Activated CD4-positive, alpha-beta T cell treated with anti-CD3 and anti-CD28 coated beads, Interleukin-2, amount 10 ng/mL, durations not matched to agents 24 days and 14 days (primary cell): ENCODE data around the gene CDKAL1. TPM values are rescaled to one million over a fixed set of nuclear protein-coding genes. Genes with fewer than 3 reads are reported as not detected.

ENCODE experiments used
- DNase-seq: peaks from one replicate; pipeline ENCODE4 v3.0.0; 2022
- H3K27ac Mint-ChIP-seq: one replicate; pipeline ENCODE4 v1.8.0; 2022; ENCODE audit warnings: mild to moderate bottlenecking, mixed read lengths
- H3K27me3 Mint-ChIP-seq: one replicate; pipeline ENCODE4 v1.8.0; 2022; ENCODE audit warnings: mixed read lengths
- H3K36me3 Mint-ChIP-seq: one replicate; pipeline ENCODE4 v1.8.0; 2022; ENCODE audit warnings: low read depth, mild to moderate bottlenecking, mixed read lengths
- H3K4me1 Mint-ChIP-seq: one replicate; pipeline ENCODE4 v1.8.0; 2021; ENCODE audit warnings: mixed read lengths
- H3K4me3 Mint-ChIP-seq: one replicate; pipeline ENCODE4 v1.8.0; 2022; ENCODE audit warnings: mild to moderate bottlenecking, moderate library complexity, mixed read lengths
- H3K9me3 Mint-ChIP-seq: one replicate; pipeline ENCODE4 v1.8.0; 2021; ENCODE audit warnings: mixed read lengths
- intact Hi-C: fragments of 100-400 bp; cut with micrococcal nuclease; formaldehyde crosslinking; loops from one replicate; pipeline ENCODE4 v1.15.1; 2023
- total RNA-seq: library from RNA; stranded (reverse); gene quantifications from 2 replicates; pipeline ENCODE4 v1.2.3, GENCODE V29; 2022

The CDKAL1 gene
- total RNA-seq, 1 donor from 2014 or later: 29.1 TPM

DNA sequence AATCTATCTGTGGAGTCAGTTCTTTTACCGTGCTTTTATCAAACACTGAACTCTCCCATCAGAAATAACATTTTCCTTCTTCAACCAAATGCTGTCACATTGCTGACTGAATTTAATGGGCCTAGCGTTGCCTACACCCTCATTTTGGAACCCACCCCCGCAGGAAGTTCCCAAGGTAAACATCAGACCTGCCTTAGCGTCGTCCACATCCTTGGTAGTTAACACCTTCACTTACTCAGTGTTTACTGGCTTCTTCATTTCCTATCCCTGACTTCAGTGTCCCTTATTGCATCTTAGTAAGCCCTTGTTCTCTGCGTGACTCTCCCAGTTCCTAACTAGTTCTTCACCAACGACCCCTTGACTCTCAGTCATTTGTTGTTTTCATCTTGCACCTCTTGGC, 567.9 kb downstream of the CDKAL1 start:
- no peak overlapping the region for H3K27ac Mint-ChIP-seq
- DNase-seq: no peak
- no peaks in the 10 kb centered on the region for H3K27me3 Mint-ChIP-seq

DNA sequence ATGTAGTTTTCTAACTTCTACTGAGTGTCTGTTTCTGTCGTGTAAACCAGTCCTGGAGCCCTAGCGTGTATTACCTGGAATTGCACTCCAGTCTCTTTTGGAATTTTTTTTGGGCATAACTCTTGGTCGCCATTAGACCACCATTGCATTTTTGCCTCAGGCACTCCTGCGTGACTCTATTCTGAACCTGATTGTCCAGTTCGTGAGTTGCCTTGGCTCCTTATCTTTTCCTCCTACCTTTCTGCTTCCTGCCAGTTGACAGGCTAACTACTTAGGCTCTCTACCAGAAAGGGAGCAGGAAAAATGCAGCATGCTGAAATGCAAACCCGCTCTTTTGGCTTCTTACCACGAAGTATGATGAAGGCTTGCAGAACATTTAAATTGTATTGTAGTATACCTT, 568.4 kb downstream of the CDKAL1 start:
- peaks cover 7% of the 10 kb centered on the region for H3K36me3 Mint-ChIP-seq
- no peaks in the 10 kb centered on the region for H3K9me3 Mint-ChIP-seq
- H3K4me1 Mint-ChIP-seq: peaks cover 11% of the 10 kb centered on the region
- H3K27ac Mint-ChIP-seq: no peak overlapping the region
- intact Hi-C loops: no loop called here
- no peak overlapping the region for H3K4me3 Mint-ChIP-seq
- no peaks in the 10 kb centered on the region for H3K27me3 Mint-ChIP-seq
- DNase-seq: no peak

More for the DNA sequence above, 567.9 kb downstream of the CDKAL1 start:
- Mint-ChIP-seq H3K4me3 (no peak overlapping the region), H3K4me1 (peaks cover 11% of the 10 kb centered on the region), H3K9me3 (no peaks in the 10 kb centered on the region), H3K36me3 (peaks cover 7% of the 10 kb centered on the region)
- intact Hi-C loops: no loop called here

GRCh38 chr6:21103626-21104224, 569.5 kb downstream of the CDKAL1 start:
- H3K4me1 Mint-ChIP-seq: peaks cover 9% of the 10 kb centered on the region
- intact Hi-C loops: no loop called here

GRCh38 chr6:21104288-21104687, 570.0 kb downstream of the CDKAL1 start:
- DNase-seq: no peak
- intact Hi-C loops: no loop called here
- H3K4me3 Mint-ChIP-seq: no peak overlapping the region
- H3K9me3 Mint-ChIP-seq: no peaks in the 10 kb centered on the region
- H3K4me1 Mint-ChIP-seq: peaks cover 9% of the 10 kb centered on the region
- H3K27me3 Mint-ChIP-seq: no peaks in the 10 kb centered on the region
- H3K27ac Mint-ChIP-seq: no peak overlapping the region
- peaks cover 4% of the 10 kb centered on the region for H3K36me3 Mint-ChIP-seq

More at GRCh38 chr6:21103626-21104224, 569.5 kb downstream of the CDKAL1 start:
- H3K36me3 Mint-ChIP-seq: peaks cover 4% of the 10 kb centered on the region
- H3K9me3 Mint-ChIP-seq: no peaks in the 10 kb centered on the region
- H3K4me3 Mint-ChIP-seq: no peak overlapping the region
- no peak for DNase-seq
- no peaks in the 10 kb centered on the region for H3K27me3 Mint-ChIP-seq
- H3K27ac Mint-ChIP-seq: no peak overlapping the region

GRCh38 chr6:21107796-21108195, 573.5 kb downstream of the CDKAL1 start:
- no peak overlapping the region for H3K4me3 Mint-ChIP-seq
- DNase-seq: no peak
- no peaks in the 10 kb centered on the region for H3K27me3 Mint-ChIP-seq
- H3K4me1 Mint-ChIP-seq: no peaks in the 10 kb centered on the region
- no peaks in the 10 kb centered on the region for H3K36me3 Mint-ChIP-seq
- intact Hi-C loops: no loop called here
- H3K9me3 Mint-ChIP-seq: no peaks in the 10 kb centered on the region
- H3K27ac Mint-ChIP-seq: no peak overlapping the region

GRCh38 chr6:21109391-21110178, 575.3 kb downstream of the CDKAL1 start:
- Mint-ChIP-seq H3K9me3 (no peaks in the 10 kb centered on the region), H3K4me3 (no peak overlapping the region), H3K36me3 (no peaks in the 10 kb centered on the region), H3K27ac (no peak overlapping the region), H3K4me1 (no peaks in the 10 kb centered on the region), H3K27me3 (no peaks in the 10 kb centered on the region)
- intact Hi-C loops: no loop called here
- no peak for DNase-seq

DNA sequence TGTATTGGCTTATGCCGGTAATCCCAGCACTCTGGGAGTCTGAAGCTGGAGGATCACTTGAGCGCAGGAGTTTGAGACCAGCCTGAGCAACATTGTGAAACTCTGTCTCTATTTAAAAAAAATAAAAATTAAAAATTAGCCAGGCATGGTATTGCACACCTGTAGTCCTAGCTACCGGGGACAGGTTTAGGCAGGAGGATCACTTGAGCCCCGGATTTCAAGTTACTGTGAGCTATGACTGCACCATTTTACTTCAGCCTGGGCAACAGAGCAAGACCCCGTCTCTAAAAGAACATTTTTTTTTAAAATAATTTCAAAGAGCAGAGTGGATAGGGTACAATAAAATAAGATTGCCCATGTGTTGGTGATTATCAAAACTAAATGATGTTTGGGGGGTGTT, 576.4 kb downstream of the CDKAL1 start:
- H3K9me3 Mint-ChIP-seq: no peaks in the 10 kb centered on the region
- H3K36me3 Mint-ChIP-seq: no peaks in the 10 kb centered on the region
- no peaks in the 10 kb centered on the region for H3K27me3 Mint-ChIP-seq
- H3K27ac Mint-ChIP-seq: no peak overlapping the region
- H3K4me1 Mint-ChIP-seq: no peaks in the 10 kb centered on the region
- intact Hi-C loops: no loop called here
- no peak for DNase-seq
- no peak overlapping the region for H3K4me3 Mint-ChIP-seq

GRCh38 chr6:21111093-21111725, 577.0 kb downstream of the CDKAL1 start:
- Mint-ChIP-seq H3K9me3 (no peaks in the 10 kb centered on the region), H3K27me3 (no peaks in the 10 kb centered on the region), H3K4me3 (no peak overlapping the region), H3K36me3 (no peaks in the 10 kb centered on the region), H3K4me1 (no peaks in the 10 kb centered on the region), H3K27ac (no peak overlapping the region)
- intact Hi-C loops: no loop called here
- DNase-seq: no peak

- no peaks in the 10 kb centered on the region for H3K9me3 Mint-ChIP-seq
- intact Hi-C loops: no loop called here
- no peak overlapping the region for H3K27ac Mint-ChIP-seq
- H3K4me1 Mint-ChIP-seq: no peaks in the 10 kb centered on the region
- no peaks in the 10 kb centered on the region for H3K27me3 Mint-ChIP-seq
- no peak for DNase-seq
- H3K36me3 Mint-ChIP-seq: no peaks in the 10 kb centered on the region
- no peak overlapping the region for H3K4me3 Mint-ChIP-seq
Measured at GRCh38 chr6:21115111-21115510, 580.9 kb downstream of the CDKAL1 start.

DNA sequence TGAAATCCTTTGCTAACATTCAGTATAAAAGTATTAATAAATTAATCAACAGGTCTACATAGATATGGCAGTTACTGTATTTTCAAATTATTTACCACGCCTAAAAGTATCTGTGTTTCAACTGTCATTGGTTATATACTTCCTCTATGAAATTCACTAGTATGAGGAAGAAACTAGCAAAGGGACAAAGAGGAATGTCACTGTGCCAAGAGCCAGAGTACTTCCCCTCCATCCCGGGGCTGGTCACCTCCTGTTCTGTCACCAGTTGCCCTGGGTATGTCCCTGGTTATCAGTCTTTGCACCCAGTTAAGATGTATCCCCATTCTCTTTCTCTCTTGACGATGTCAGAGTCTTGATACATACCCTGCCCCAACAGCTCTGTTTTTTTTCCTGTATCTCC, 582.5 kb downstream of the CDKAL1 start:
- Mint-ChIP-seq H3K4me3 (no peak overlapping the region), H3K4me1 (no peaks in the 10 kb centered on the region), H3K36me3 (no peaks in the 10 kb centered on the region), H3K27me3 (no peaks in the 10 kb centered on the region), H3K9me3 (no peaks in the 10 kb centered on the region), H3K27ac (no peak overlapping the region)
- intact Hi-C loops: no loop called here
- no peak for DNase-seq

DNA sequence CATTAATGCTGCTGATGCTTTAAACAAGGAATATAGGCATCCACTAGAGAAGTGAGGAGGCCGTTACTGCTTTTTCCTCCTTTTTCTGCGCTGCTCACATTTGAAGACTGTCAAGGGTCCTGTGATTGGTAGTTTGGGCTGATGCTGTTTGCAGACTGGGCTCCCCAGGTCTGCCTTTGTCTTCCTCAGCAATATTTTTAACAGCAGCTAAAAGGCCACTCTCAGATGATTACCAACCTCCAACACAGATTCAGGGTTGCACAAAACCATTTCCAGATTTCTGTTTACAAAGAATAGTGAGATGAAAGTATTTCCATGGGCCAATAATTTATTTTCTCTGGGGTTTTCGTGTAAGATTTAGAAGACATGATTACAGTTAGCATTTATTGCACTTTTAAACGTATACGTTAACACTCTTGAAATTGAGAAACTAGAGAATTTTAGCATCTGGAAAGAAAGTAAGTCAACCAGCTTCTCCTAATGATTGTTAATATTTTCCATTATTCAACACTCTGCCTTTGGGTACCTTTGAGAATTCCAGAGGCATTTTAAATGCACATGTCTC, 584.0 kb downstream of the CDKAL1 start:
- Mint-ChIP-seq H3K27me3 (no peaks in the 10 kb centered on the region), H3K36me3 (no peaks in the 10 kb centered on the region), H3K4me1 (no peaks in the 10 kb centered on the region), H3K27ac (no peak overlapping the region), H3K4me3 (no peak overlapping the region), H3K9me3 (no peaks in the 10 kb centered on the region)
- DNase-seq: no peak
- intact Hi-C loops: no loop called here

DNA sequence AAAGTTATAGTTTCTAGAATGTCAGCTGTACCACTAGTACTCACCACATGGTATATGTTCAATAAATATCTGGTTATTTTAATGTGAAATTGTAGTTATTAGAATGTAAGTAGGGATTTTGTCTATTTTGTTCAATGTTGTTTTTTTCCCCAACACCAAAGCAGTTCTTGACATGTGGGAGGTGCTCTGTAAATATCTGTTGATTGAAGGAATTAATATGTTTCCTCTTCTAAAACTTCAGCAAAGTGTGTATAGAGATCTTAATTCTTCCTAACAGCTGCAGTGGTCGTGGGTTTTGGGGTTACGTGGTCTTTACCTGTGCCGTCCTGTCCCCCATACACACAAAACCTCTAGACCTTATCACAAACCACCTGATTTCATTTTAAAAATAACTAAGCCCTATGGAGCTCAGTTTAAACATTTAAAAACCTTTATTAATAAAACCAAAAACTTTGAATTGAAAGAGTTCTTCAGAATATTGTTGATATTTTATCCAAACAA, 587.4 kb downstream of the CDKAL1 start:
- Mint-ChIP-seq H3K4me1 (no peaks in the 10 kb centered on the region), H3K9me3 (no peaks in the 10 kb centered on the region), H3K4me3 (no peak overlapping the region), H3K27me3 (no peaks in the 10 kb centered on the region), H3K27ac (no peak overlapping the region), H3K36me3 (no peaks in the 10 kb centered on the region)
- no peak for DNase-seq
- intact Hi-C loops: no loop called here

- H3K27me3 Mint-ChIP-seq: no peaks in the 10 kb centered on the region
- no peak for DNase-seq
- intact Hi-C loops: no loop called here
- no peaks in the 10 kb centered on the region for H3K9me3 Mint-ChIP-seq
- H3K4me1 Mint-ChIP-seq: no peaks in the 10 kb centered on the region
- H3K27ac Mint-ChIP-seq: no peak overlapping the region
- no peak overlapping the region for H3K4me3 Mint-ChIP-seq
- no peaks in the 10 kb centered on the region for H3K36me3 Mint-ChIP-seq
Measured at GRCh38 chr6:21123507-21124436, 589.5 kb downstream of the CDKAL1 start.
